ENCODE results near the gene KCNIP1. TPM values are rescaled to one million over a fixed set of nuclear protein-coding genes. Genes with fewer than 3 reads are reported as not detected.

KCNIP1 gene
- total and polyA plus RNA-seq, 10 of the 15 experiments (the other 5 are each of a cell fraction or from before 2014, with no cell fraction given): not detected

DNA sequence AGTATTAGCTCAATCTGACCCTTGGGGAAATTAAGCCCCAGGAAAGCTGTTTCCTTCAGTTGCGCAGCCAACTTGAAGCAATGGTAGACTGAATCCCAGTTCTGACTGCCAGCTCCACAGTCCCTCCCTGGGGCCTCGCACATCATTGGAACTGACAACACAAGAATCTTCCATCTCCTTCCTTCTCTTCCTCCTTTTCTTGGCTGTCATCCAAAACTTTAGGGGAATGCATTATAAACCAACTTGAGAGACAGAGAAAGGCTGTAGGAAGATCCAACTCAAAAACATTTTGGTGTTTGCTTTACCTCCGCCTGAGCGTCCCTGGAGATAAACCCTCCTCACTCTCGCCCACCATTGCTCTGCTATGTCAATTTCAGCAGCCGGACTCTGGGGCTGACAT is 16.6 kb downstream of the KCNIP1 start (continued):
- TF ChIP-seq YBX1 (IDR thresholded peaks at IDR 0.05) (no peak), RCOR1 (conservative IDR thresholded peaks at IDR 0.05; ENCODE audit: low read depth, low read length) (no peak), CHD4 (IDR thresholded peaks at IDR 0.05) (no peak), EED (IDR thresholded peaks at IDR 0.05; ENCODE audit: low read depth) (no peak), NFYA (IDR thresholded peaks at IDR 0.05; ENCODE audit: borderline replicate concordance, low read depth, low read length) (no peak)

GRCh38 chr5:170522211-170523141 is 18.7 kb downstream of the KCNIP1 start:
- no peak for DNase-seq (ENCODE audit: low read depth, low spot score)
- intact Hi-C loops (cut with micrococcal nuclease; ENCODE audit: unreplicated experiment): no loop called here
- Histone ChIP-seq H3K9ac (ENCODE audit: control insufficient read depth, insufficient read depth, low read length) (no peak overlapping the region), H3K36me3 (ENCODE audit: control insufficient read depth in 2 of 2, insufficient read depth in 2 of 2, low read length in 1 of 2) (no peaks in the 10 kb centered on the region), H3K4me1 (ENCODE audit: control insufficient read depth, insufficient read depth, low read length) (no peaks in the 10 kb centered on the region), H3K4me2 (ENCODE audit: control insufficient read depth, insufficient read depth) (no peak overlapping the region), H3K79me2 (ENCODE audit: control insufficient read depth, insufficient read depth, low read length) (no peaks in the 10 kb centered on the region), H4K20me1 (ENCODE audit: control insufficient read depth, insufficient read depth) (no peaks in the 10 kb centered on the region), H2AFZ (ENCODE audit: control insufficient read depth, low read depth, low read length) (no peak overlapping the region), H3K27me3 (replicated peaks in 1 of 2; ENCODE audit: control insufficient read depth in 2 of 2, insufficient read depth in 2 of 2, low read length in 1 of 2) (no peaks in the 10 kb centered on the region; a peak in 2 of 4 replicates), H3K9me3 (replicated peaks; ENCODE audit: control insufficient read depth, insufficient read depth, low read length) (no peaks in the 10 kb centered on the region), H3K27ac (ENCODE audit: control insufficient read depth, insufficient read depth) (no peak overlapping the region), H3K4me3 (no peak overlapping the region)
- BruUV-seq (replicated peaks): no TSS peak
- ChIA-PET RAD21 (ENCODE audit: unreplicated experiment) (no interaction called here), POLR2A (no interaction called here), CTCF (no interaction called here), SMC1A (ENCODE audit: uncharacterized antibody, unreplicated experiment) (no interaction called here)
- WGBS (ENCODE audit: insufficient coverage, insufficient replicate concordance, low lambda C conversion rate, missing lambda C conversion rate): 13% methylated on average over 10 of the region's 10 CpGs
- no peak for FAIRE-seq
- in situ Hi-C loops (cut with MboI): no loop called here
- no peak for ATAC-seq
- no peak for TF ChIP-seq KLF5 (IDR thresholded peaks at IDR 0.05; ENCODE audit: partially characterized antibody)
- TF ChIP-seq NR2F1 (conservative IDR thresholded peaks at IDR 0.05): no peak
- TF ChIP-seq MEF2A (IDR thresholded peaks at IDR 0.05; ENCODE audit: insufficient read depth, low read depth, low read length): no peak
- TF ChIP-seq CHD4 (IDR thresholded peaks at IDR 0.05): no peak
- TF ChIP-seq RB1 (IDR thresholded peaks at IDR 0.05; ENCODE audit: borderline replicate concordance): no peak
- no peak for TF ChIP-seq IRF4 (IDR thresholded peaks at IDR 0.05; ENCODE audit: low read depth, low read length)
- TF ChIP-seq, protein P1, sequence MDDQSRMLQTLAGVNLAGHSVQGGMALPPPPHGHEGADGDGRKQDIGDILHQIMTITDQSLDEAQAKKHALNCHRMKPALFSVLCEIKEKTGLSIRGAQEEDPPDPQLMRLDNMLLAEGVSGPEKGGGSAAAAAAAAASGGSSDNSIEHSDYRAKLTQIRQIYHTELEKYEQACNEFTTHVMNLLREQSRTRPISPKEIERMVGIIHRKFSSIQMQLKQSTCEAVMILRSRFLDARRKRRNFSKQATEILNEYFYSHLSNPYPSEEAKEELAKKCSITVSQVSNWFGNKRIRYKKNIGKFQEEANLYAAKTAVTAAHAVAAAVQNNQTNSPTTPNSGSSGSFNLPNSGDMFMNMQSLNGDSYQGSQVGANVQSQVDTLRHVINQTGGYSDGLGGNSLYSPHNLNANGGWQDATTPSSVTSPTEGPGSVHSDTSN (IDR thresholded peaks at IDR 0.05; ENCODE audit: insufficient replicate concordance, low read depth, low read length): no peak
- no peak for TF ChIP-seq PAX8 (IDR thresholded peaks at IDR 0.05)
- TF ChIP-seq CREB1 (IDR thresholded peaks at IDR 0.05; ENCODE audit: low read depth): no peak
- no peak for TF ChIP-seq CTCF (IDR thresholded peaks at IDR 0.05 in 2 of 3, conservative IDR thresholded peaks at IDR 0.05 in 1 of 3; ENCODE audit: control insufficient read depth in 2 of 3, extremely low read depth in 1 of 3, insufficient read depth in 1 of 3, low read depth in 3 of 3, low read length in 3 of 3)
- no peak for TF ChIP-seq STAT1 (conservative IDR thresholded peaks at IDR 0.05)
- TF ChIP-seq, protein P2, sequence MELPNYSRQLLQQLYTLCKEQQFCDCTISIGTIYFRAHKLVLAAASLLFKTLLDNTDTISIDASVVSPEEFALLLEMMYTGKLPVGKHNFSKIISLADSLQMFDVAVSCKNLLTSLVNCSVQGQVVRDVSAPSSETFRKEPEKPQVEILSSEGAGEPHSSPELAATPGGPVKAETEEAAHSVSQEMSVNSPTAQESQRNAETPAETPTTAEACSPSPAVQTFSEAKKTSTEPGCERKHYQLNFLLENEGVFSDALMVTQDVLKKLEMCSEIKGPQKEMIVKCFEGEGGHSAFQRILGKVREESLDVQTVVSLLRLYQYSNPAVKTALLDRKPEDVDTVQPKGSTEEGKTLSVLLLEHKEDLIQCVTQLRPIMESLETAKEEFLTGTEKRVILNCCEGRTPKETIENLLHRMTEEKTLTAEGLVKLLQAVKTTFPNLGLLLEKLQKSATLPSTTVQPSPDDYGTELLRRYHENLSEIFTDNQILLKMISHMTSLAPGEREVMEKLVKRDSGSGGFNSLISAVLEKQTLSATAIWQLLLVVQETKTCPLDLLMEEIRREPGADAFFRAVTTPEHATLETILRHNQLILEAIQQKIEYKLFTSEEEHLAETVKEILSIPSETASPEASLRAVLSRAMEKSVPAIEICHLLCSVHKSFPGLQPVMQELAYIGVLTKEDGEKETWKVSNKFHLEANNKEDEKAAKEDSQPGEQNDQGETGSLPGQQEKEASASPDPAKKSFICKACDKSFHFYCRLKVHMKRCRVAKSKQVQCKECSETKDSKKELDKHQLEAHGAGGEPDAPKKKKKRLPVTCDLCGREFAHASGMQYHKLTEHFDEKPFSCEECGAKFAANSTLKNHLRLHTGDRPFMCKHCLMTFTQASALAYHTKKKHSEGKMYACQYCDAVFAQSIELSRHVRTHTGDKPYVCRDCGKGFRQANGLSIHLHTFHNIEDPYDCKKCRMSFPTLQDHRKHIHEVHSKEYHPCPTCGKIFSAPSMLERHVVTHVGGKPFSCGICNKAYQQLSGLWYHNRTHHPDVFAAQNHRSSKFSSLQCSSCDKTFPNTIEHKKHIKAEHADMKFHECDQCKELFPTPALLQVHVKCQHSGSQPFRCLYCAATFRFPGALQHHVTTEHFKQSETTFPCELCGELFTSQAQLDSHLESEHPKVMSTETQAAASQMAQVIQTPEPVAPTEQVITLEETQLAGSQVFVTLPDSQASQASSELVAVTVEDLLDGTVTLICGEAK (IDR thresholded peaks at IDR 0.05; ENCODE audit: borderline replicate concordance): no peak

Measured in GM12878 (cell line).